ENCODE measurements around the gene AMPD3.

Gene AMPD3

DNA sequence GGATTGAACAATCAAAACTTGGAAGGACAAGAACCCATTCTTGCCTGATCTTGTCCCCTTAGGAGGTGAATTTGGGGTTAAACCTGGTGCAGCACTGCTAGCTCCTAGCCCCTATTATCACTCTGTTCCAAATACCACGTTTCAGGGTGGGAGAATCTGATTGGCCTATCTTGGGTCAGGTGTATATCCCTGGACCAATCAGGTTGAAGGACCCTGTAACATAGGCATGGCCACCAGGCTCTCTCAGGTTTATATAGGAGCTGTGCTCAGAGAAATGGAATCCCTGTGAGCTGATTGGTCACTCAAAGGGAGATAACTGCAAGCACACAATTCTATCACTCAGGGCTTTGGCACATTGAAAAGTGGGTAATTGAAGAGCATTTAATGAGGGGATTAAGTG, 26.6 kb upstream of the AMPD3 start:
- TF ChIP-seq FOXM1 (IDR thresholded peaks at IDR 0.05; ENCODE audit: borderline replicate concordance, low read depth), result no peak

DNA sequence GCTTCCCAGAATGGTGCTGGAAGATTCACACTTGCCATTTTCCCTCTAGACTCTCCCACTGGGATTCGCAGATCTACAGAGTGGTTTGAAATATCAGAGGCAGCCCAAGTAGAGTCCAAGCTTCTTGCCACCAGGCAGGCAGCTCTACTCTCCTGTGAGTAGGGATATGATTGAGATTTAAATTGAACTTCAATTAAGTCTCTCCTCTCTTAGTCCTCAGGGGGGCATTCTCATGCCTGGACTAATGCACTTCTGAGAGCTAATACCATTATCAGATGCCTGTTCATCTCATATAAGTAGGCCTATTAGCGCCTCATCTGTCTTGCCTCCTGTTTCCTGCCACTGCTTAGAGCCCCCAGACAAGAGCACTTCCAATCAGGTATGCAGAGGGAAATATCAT, 25.5 kb upstream of the AMPD3 start:
- TF ChIP-seq CREB1 (IDR thresholded peaks at IDR 0.05; ENCODE audit: low read depth) (no peak), FOXM1 (IDR thresholded peaks at IDR 0.05; ENCODE audit: borderline replicate concordance, low read depth) (no peak), TAF1 (IDR thresholded peaks at IDR 0.05; ENCODE audit: low read depth) (no peak), YY1 (IDR thresholded peaks at IDR 0.05; ENCODE audit: low read depth) (no peak), NFIC (IDR thresholded peaks at IDR 0.05) (no peak), EP300 (IDR thresholded peaks at IDR 0.05; ENCODE audit: borderline replicate concordance) (no peak)
- TF ChIP-seq, protein P1, sequence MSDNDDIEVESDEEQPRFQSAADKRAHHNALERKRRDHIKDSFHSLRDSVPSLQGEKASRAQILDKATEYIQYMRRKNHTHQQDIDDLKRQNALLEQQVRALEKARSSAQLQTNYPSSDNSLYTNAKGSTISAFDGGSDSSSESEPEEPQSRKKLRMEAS (IDR thresholded peaks at IDR 0.05), result no peak
- TF ChIP-seq, protein P2, sequence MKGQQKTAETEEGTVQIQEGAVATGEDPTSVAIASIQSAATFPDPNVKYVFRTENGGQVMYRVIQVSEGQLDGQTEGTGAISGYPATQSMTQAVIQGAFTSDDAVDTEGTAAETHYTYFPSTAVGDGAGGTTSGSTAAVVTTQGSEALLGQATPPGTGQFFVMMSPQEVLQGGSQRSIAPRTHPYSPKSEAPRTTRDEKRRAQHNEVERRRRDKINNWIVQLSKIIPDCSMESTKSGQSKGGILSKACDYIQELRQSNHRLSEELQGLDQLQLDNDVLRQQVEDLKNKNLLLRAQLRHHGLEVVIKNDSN (IDR thresholded peaks at IDR 0.05), result no peak

DNA sequence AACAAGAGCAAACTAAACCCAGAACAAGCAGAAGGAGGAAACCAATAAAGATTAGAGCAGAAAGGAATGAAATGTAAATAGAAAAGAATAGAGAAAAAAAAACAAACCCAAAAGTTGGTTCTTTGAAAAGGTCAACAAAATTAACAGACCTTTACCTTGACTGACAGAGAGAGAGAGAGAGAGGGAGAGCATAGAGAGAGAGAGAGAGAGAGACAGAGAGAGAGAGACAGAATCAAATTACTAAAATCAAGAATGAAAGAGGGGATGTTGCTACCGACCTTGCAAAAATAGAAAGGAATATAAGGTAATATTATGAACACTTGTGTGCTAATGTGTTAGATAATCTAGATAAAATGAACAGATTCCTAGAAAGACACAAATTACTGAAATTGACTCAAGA, 22.6 kb upstream of the AMPD3 start:
- TF ChIP-seq NFIC (IDR thresholded peaks at IDR 0.05) (no peak), EP300 (IDR thresholded peaks at IDR 0.05; ENCODE audit: borderline replicate concordance) (no peak), TAF1 (IDR thresholded peaks at IDR 0.05; ENCODE audit: low read depth) (no peak), CEBPB (IDR thresholded peaks at IDR 0.05) (no peak), EGR1 (IDR thresholded peaks at IDR 0.05) (no peak), ZBTB7A (IDR thresholded peaks at IDR 0.05; ENCODE audit: low read depth) (no peak), CREB1 (IDR thresholded peaks at IDR 0.05; ENCODE audit: low read depth) (no peak), TEAD4 (IDR thresholded peaks at IDR 0.05) (no peak), TCF12 (IDR thresholded peaks at IDR 0.05; ENCODE audit: low read depth) (no peak), FOXM1 (IDR thresholded peaks at IDR 0.05; ENCODE audit: borderline replicate concordance, low read depth) (no peak), RAD21 (IDR thresholded peaks at IDR 0.05; ENCODE audit: low read depth) (no peak), YY1 (IDR thresholded peaks at IDR 0.05; ENCODE audit: low read depth) (no peak)
- TF ChIP-seq, protein P2 (IDR thresholded peaks at IDR 0.05), result no peak
- TF ChIP-seq, protein P1 (IDR thresholded peaks at IDR 0.05), result no peak
- TF ChIP-seq, protein P3, sequence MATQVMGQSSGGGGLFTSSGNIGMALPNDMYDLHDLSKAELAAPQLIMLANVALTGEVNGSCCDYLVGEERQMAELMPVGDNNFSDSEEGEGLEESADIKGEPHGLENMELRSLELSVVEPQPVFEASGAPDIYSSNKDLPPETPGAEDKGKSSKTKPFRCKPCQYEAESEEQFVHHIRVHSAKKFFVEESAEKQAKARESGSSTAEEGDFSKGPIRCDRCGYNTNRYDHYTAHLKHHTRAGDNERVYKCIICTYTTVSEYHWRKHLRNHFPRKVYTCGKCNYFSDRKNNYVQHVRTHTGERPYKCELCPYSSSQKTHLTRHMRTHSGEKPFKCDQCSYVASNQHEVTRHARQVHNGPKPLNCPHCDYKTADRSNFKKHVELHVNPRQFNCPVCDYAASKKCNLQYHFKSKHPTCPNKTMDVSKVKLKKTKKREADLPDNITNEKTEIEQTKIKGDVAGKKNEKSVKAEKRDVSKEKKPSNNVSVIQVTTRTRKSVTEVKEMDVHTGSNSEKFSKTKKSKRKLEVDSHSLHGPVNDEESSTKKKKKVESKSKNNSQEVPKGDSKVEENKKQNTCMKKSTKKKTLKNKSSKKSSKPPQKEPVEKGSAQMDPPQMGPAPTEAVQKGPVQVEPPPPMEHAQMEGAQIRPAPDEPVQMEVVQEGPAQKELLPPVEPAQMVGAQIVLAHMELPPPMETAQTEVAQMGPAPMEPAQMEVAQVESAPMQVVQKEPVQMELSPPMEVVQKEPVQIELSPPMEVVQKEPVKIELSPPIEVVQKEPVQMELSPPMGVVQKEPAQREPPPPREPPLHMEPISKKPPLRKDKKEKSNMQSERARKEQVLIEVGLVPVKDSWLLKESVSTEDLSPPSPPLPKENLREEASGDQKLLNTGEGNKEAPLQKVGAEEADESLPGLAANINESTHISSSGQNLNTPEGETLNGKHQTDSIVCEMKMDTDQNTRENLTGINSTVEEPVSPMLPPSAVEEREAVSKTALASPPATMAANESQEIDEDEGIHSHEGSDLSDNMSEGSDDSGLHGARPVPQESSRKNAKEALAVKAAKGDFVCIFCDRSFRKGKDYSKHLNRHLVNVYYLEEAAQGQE (IDR thresholded peaks at IDR 0.05; ENCODE audit: low read depth), result no peak

DNA sequence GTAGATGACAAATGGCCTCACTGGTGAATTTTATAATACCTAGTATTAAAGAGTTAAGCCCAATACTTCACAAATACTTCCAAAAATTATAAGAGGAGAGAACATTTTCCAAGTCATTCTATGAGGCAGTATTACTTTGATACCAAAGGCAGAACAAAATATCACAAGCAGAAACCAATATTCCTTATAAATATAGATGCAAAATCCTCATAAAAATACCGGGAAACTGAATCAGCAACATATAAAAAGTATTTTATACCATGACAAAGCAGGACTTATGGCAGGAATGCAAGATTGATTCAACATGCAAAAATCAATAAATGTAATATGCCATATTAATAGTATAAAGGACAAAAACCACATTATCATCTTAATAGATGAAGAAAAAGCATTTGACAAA, 22.1 kb upstream of the AMPD3 start:
- TF ChIP-seq RAD21 (IDR thresholded peaks at IDR 0.05; ENCODE audit: low read depth) (no peak), TCF12 (IDR thresholded peaks at IDR 0.05; ENCODE audit: low read depth) (no peak), TAF1 (IDR thresholded peaks at IDR 0.05; ENCODE audit: low read depth) (no peak), ZBTB7A (IDR thresholded peaks at IDR 0.05; ENCODE audit: low read depth) (no peak), EP300 (IDR thresholded peaks at IDR 0.05; ENCODE audit: borderline replicate concordance) (no peak), NFIC (IDR thresholded peaks at IDR 0.05) (no peak), YY1 (IDR thresholded peaks at IDR 0.05; ENCODE audit: low read depth) (no peak), FOXM1 (IDR thresholded peaks at IDR 0.05; ENCODE audit: borderline replicate concordance, low read depth) (no peak), CREB1 (IDR thresholded peaks at IDR 0.05; ENCODE audit: low read depth) (no peak), EGR1 (IDR thresholded peaks at IDR 0.05) (no peak), CEBPB (IDR thresholded peaks at IDR 0.05) (no peak), TEAD4 (IDR thresholded peaks at IDR 0.05) (no peak)
- TF ChIP-seq, protein P2 (IDR thresholded peaks at IDR 0.05), result no peak
- TF ChIP-seq, protein P3 (IDR thresholded peaks at IDR 0.05; ENCODE audit: low read depth), result no peak
- TF ChIP-seq, protein P1 (IDR thresholded peaks at IDR 0.05), result no peak

DNA sequence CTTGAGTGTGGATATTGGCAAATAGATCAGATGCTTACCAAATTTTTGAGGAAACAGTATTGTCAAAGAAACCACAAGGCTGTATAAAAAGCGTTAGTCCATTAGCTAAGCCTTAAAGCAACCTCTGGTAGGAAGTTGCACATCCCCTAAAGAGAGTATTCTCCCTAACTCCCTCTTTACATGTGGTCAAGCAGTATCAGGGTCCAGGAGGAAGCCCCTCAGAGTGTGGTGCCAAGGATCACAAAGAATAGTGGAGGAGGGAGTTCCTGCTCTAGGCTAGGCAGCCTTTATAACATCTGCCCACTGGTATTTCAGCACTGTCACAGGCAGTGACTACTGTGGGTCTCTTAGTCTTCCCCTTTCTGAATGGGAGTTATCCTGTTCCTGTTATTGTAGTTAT, 18.8 kb upstream of the AMPD3 start:
- TF ChIP-seq, protein P2 (IDR thresholded peaks at IDR 0.05), result no peak
- no peak for TF ChIP-seq CEBPB (IDR thresholded peaks at IDR 0.05)
- no peak for TF ChIP-seq TCF12 (IDR thresholded peaks at IDR 0.05; ENCODE audit: low read depth)
- TF ChIP-seq FOXM1 (IDR thresholded peaks at IDR 0.05; ENCODE audit: borderline replicate concordance, low read depth), result no peak
- TF ChIP-seq RAD21 (IDR thresholded peaks at IDR 0.05; ENCODE audit: low read depth), result no peak
- TF ChIP-seq, protein P3 (IDR thresholded peaks at IDR 0.05; ENCODE audit: low read depth), result no peak
- no peak for TF ChIP-seq TAF1 (IDR thresholded peaks at IDR 0.05; ENCODE audit: low read depth)
- TF ChIP-seq TEAD4 (IDR thresholded peaks at IDR 0.05), result no peak
- no peak for TF ChIP-seq NFIC (IDR thresholded peaks at IDR 0.05)
- TF ChIP-seq EP300 (IDR thresholded peaks at IDR 0.05; ENCODE audit: borderline replicate concordance), result no peak
- TF ChIP-seq EGR1 (IDR thresholded peaks at IDR 0.05), result no peak
- no peak for TF ChIP-seq ZBTB7A (IDR thresholded peaks at IDR 0.05; ENCODE audit: low read depth)
- TF ChIP-seq CREB1 (IDR thresholded peaks at IDR 0.05; ENCODE audit: low read depth), result no peak
- TF ChIP-seq, protein P1 (IDR thresholded peaks at IDR 0.05), result no peak
